ENCODE data around the gene LASP1NB.

DNA sequence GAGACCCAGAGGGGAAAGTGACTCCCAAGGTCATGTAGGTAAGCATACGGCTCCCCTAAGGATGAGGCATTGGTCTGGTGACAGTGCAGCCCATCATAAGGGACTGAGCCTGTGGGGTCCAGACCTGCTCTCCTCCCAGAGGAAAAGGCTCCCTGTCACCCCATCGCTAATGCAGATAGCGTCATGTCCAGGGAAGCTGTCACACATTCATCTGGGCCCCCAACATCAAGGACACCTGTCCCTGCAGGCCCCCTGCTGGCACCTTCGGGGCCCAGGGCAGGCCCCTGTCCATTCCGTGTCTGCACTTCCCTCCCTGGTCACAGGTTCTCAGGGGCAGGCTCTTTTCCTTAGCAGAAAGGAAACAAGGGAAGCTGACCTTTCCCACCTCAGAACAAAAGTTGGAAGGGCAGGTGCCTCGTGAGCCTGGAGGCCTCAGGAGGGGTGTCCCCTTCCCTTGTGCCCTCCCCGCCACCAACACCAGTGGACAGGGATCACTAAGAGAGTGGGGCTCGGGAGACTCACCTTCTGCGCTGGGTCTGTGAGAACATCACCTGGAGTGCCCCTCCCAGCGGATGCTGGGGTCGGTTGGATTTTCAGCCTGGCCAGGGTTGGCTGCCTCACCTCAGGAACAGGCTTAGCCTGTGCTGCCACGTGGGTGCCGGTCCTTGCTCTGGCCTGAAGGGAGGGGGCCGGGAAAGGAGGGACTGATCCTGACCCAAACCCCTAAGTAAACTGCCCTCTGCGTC, 17.3 kb upstream of the LASP1NB start:
- TF ChIP-seq POLR2A (IDR thresholded peaks at IDR 0.05) = no peak
- TF ChIP-seq, protein P1, sequence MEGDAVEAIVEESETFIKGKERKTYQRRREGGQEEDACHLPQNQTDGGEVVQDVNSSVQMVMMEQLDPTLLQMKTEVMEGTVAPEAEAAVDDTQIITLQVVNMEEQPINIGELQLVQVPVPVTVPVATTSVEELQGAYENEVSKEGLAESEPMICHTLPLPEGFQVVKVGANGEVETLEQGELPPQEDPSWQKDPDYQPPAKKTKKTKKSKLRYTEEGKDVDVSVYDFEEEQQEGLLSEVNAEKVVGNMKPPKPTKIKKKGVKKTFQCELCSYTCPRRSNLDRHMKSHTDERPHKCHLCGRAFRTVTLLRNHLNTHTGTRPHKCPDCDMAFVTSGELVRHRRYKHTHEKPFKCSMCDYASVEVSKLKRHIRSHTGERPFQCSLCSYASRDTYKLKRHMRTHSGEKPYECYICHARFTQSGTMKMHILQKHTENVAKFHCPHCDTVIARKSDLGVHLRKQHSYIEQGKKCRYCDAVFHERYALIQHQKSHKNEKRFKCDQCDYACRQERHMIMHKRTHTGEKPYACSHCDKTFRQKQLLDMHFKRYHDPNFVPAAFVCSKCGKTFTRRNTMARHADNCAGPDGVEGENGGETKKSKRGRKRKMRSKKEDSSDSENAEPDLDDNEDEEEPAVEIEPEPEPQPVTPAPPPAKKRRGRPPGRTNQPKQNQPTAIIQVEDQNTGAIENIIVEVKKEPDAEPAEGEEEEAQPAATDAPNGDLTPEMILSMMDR (IDR thresholded peaks at IDR 0.05) = no peak

Measured in prostate gland (tissue), 2 donors.